ENCODE measurements around the gene ARHGAP24. TPM values are rescaled to one million over a fixed set of nuclear protein-coding genes. Genes with fewer than 3 reads are reported as not detected.

The ARHGAP24 gene
- polyA plus RNA-seq, 3 donors = 12.5 to 32.0 (median 18.8) TPM

DNA sequence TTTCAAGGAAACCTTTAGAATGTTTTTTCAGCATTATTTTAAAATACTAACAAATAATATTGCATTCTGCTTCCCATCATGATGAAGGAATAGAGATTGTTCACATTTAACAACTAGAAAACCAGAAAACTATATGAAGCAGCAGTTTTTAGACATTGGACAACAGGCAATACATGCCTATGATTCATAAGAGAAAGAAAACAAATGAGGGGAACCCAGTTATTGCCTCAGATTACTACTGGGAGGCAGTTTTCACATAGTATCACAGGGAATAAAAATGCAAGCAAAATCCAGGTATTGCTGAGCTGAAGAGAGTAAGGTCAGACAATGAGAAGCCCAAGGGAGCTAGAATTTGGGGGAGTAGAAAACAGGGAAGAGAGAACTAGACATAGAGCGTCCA is 511.3 kb downstream of the ARHGAP24 start:
- peaks cover 5% of the 10 kb centered on the region in 2 donors for H3K36me3 ChIP-seq (replicated peaks in 1 of 2; ENCODE audit: control insufficient read depth in 1 of 2, insufficient read depth in 2 of 2, low read length in 2 of 2)
- no peaks in the 10 kb centered on the region for H3K4me1 ChIP-seq (ENCODE audit: control insufficient read depth in 1 of 2, insufficient read depth in 2 of 2, low read length in 2 of 2)
- 100% methylated on average over 1 of the region's 1 CpG for WGBS (ENCODE audit: insufficient coverage)
- peaks cover 0 to 3% (median 2%) of the 10 kb centered on the region in 7 donors for H3K9me3 Mint-ChIP-seq
- no peaks in the 10 kb centered on the region for H3K79me2 ChIP-seq (ENCODE audit: insufficient read depth, low read length)
- H3K4me2 ChIP-seq (replicated peaks; ENCODE audit: extremely low read depth, low read length, poor library complexity, severe bottlenecking) = no peak overlapping the region
- peaks cover 32 to 36% of the 10 kb centered on the region in 2 donors for H3K36me3 Mint-ChIP-seq
- no peaks in the 10 kb centered on the region for H3K27me3 ChIP-seq (ENCODE audit: control insufficient read depth in 2 of 2, insufficient read depth in 2 of 2, low read length in 2 of 2)
- no peak overlapping the region for H2AFZ ChIP-seq (ENCODE audit: insufficient read depth, low read depth, low read length, poor library complexity, severe bottlenecking)
- no peak overlapping the region for H3K9ac ChIP-seq (ENCODE audit: insufficient read depth, low read length, poor library complexity, severe bottlenecking)
- intact Hi-C loops (cut with micrococcal nuclease) = no loop called here
- H3K4me3 Mint-ChIP-seq = no peak overlapping the region
- no peak overlapping the region for H3K27ac Mint-ChIP-seq
- no peaks in the 10 kb centered on the region for H4K20me1 ChIP-seq (ENCODE audit: insufficient read depth, low read length)
- DNase-seq = no peak
- peaks cover 0 to 3% (median 0%) of the 10 kb centered on the region in 3 donors for H3K27me3 Mint-ChIP-seq (ENCODE audit: low read depth in 3 of 3)
- H3K9me3 ChIP-seq (replicated peaks in 1 of 2; ENCODE audit: control insufficient read depth in 1 of 2, insufficient read depth in 1 of 2, low read length in 2 of 2) = no peaks in the 10 kb centered on the region
- TF ChIP-seq, protein P1, sequence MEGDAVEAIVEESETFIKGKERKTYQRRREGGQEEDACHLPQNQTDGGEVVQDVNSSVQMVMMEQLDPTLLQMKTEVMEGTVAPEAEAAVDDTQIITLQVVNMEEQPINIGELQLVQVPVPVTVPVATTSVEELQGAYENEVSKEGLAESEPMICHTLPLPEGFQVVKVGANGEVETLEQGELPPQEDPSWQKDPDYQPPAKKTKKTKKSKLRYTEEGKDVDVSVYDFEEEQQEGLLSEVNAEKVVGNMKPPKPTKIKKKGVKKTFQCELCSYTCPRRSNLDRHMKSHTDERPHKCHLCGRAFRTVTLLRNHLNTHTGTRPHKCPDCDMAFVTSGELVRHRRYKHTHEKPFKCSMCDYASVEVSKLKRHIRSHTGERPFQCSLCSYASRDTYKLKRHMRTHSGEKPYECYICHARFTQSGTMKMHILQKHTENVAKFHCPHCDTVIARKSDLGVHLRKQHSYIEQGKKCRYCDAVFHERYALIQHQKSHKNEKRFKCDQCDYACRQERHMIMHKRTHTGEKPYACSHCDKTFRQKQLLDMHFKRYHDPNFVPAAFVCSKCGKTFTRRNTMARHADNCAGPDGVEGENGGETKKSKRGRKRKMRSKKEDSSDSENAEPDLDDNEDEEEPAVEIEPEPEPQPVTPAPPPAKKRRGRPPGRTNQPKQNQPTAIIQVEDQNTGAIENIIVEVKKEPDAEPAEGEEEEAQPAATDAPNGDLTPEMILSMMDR (IDR thresholded peaks at IDR 0.05) = no peak
- no peak overlapping the region for H3K27ac ChIP-seq (ENCODE audit: low read depth in 1 of 2, low read length in 2 of 2)
- H3K4me3 ChIP-seq (replicated peaks in 1 of 3; ENCODE audit: low read depth in 2 of 3, low read length in 3 of 3) = no peak overlapping the region
- no peaks in the 10 kb centered on the region for H3K4me1 Mint-ChIP-seq

DNA sequence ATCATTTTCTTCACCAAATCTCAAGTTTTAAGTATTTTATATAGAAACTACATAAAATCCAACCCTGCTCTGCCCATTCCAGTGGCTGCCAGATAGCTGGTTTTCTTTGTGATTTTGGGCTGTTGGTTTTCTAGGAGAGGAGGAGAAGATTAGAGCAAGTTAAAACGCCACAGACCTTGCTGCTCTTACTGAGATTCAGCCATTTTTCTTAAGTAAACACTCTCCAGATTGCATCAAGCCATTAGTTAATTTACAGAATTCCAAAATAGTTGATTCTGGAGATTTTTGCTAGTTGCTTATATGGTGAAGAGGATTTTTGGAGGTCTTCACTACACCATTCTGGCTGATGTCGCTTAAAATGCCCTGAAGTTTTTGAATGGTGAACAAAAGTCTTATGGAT is 518.7 kb downstream of the ARHGAP24 start:
- DNase-seq = no peak
- Histone ChIP-seq H3K4me3 (replicated peaks in 1 of 3; ENCODE audit: low read depth in 2 of 3, low read length in 3 of 3) (no peak overlapping the region), H3K4me2 (replicated peaks; ENCODE audit: extremely low read depth, low read length, poor library complexity, severe bottlenecking) (no peak overlapping the region), H4K20me1 (ENCODE audit: insufficient read depth, low read length) (no peaks in the 10 kb centered on the region), H3K9me3 (replicated peaks in 1 of 2; ENCODE audit: control insufficient read depth in 1 of 2, insufficient read depth in 1 of 2, low read length in 2 of 2) (no peaks in the 10 kb centered on the region), H3K27ac (ENCODE audit: low read depth in 1 of 2, low read length in 2 of 2) (no peak overlapping the region), H3K36me3 (replicated peaks in 1 of 2; ENCODE audit: control insufficient read depth in 1 of 2, insufficient read depth in 2 of 2, low read length in 2 of 2) (peaks cover 10 to 21% of the 10 kb centered on the region in 2 donors), H3K27me3 (ENCODE audit: control insufficient read depth in 2 of 2, insufficient read depth in 2 of 2, low read length in 2 of 2) (no peaks in the 10 kb centered on the region), H3K9ac (ENCODE audit: insufficient read depth, low read length, poor library complexity, severe bottlenecking) (no peak overlapping the region), H3K79me2 (ENCODE audit: insufficient read depth, low read length) (no peaks in the 10 kb centered on the region), H2AFZ (ENCODE audit: insufficient read depth, low read depth, low read length, poor library complexity, severe bottlenecking) (no peak overlapping the region), H3K4me1 (ENCODE audit: control insufficient read depth in 1 of 2, insufficient read depth in 2 of 2, low read length in 2 of 2) (no peaks in the 10 kb centered on the region)
- TF ChIP-seq, protein P1 (IDR thresholded peaks at IDR 0.05) = no peak
- no peaks in the 10 kb centered on the region for H3K27me3 Mint-ChIP-seq (ENCODE audit: low read depth in 3 of 3)
- intact Hi-C loops (cut with micrococcal nuclease) = no loop called here
- WGBS (ENCODE audit: insufficient coverage) = no CpG with 5 or more reads among the region's 2 CpGs
- H3K4me1 Mint-ChIP-seq = no peaks in the 10 kb centered on the region
- H3K9me3 Mint-ChIP-seq = peaks cover 0 to 2% (median 0%) of the 10 kb centered on the region in 7 donors
- peaks cover 30 to 39% of the 10 kb centered on the region in 2 donors for H3K36me3 Mint-ChIP-seq
- no peak overlapping the region for H3K27ac Mint-ChIP-seq
- no peak overlapping the region for H3K4me3 Mint-ChIP-seq

Measured in CD14-positive monocyte (primary cell).